ENCODE results near the gene TIMM23. TPM values are rescaled to one million over a fixed set of nuclear protein-coding genes. Genes with fewer than 3 reads are reported as not detected.

Gene TIMM23
- total RNA-seq, 1 experiment from 2014 or later: 145 TPM

DNA sequence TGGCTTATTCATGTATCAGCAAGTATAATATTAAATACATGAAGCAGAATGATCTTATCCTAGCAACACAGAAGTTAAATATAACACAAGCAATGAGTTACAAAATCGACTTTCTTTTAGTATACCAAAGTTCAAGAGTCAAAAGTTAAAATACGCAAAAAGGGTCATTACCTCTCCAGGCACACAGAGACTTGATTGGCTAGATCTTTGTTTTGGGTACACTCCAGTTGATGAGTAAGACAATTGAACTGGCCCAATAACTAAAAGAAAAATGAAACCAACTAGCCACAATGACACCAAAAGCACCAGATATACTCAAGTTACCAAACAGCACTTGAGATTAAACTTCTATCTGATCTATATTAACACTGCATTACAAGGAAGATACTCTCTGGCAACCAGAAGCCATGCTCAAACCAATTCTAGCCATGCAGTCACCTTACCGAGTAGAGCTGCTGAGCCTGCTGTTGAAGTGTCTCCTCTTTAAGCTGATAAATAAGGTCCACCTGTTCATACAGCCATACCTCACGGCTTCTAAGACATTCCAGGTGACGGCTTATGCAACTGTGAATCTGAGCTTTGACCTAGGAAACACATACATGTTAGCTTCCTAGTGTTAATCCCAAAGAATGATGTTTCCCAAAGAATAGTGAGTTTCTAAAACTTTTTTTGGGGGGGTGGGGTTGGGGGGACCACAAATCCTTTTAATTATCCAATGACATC lies 42.6 kb downstream of the TIMM23 start:
- Histone ChIP-seq H3K36me3 (peaks cover 80% of the 10 kb centered on the region), H3K4me3 (no peak overlapping the region), H3K27me3 (no peaks in the 10 kb centered on the region), H3K9me3 (no peaks in the 10 kb centered on the region)
- DNase-seq: no peak

DNA sequence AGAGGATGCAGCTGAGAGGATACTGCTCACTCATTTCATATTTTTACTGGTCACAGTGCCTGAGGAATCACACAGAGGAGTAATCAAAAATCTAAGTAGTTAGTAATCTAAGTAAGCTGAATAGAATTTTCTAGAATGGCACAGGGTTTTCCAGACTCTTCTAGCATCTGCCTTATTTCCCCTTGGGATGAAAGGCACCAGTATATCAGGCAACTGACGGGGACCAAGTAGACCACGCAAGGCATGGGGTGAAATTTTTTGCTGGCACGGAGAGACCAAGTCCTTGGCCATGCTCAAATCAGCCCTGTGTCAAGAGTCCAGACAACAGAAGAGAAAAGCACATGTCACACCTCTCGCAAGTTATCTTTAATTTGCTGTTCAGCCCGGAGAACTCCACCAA lies 43.9 kb downstream of the TIMM23 start:
- DNase-seq: no peak
- Histone ChIP-seq H3K9me3 (no peaks in the 10 kb centered on the region), H3K27me3 (no peaks in the 10 kb centered on the region), H3K36me3 (peaks cover 73% of the 10 kb centered on the region), H3K4me3 (no peak overlapping the region)

DNA sequence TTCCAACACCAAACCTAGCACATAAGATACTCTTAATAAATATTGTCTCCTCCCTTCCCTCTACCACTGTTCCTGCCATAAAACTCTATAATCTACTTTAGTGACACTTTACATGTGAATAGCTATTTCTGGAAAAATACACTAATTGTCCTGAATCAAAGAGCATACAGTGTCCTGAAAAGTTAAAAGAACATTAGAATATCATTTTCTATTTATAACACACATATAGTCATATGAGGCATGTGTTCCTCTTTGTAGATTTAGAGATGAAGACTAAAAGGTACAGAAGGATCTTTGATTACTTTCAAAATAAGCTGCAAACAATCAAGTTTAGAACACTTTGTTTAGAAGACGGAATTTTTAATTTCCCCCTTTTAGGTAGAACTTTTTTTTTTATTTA lies 44.5 kb downstream of the TIMM23 start:
- peaks cover 72% of the 10 kb centered on the region for H3K36me3 ChIP-seq
- no peak overlapping the region for H3K4me3 ChIP-seq
- H3K9me3 ChIP-seq: no peaks in the 10 kb centered on the region
- DNase-seq: no peak
- H3K27me3 ChIP-seq: no peaks in the 10 kb centered on the region

DNA sequence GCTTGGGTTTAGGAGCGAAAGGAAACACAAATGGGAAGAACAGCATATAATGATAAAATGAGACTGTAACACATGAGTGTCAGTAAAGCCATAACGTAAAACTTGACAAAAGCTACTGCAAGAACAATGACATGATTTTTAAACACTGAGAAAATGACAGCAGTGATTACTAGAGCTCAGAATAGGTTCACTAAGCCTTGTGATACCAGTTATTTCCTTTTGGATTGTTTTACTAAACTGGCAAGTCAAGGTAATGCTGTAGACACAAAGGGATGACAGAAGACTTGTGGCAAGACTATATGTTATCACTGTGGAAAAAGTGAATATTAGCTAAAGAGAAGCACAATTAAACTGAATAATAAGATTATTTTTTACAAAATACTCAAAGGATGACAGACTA lies 45.4 kb downstream of the TIMM23 start:
- H3K27me3 ChIP-seq: no peaks in the 10 kb centered on the region
- H3K4me3 ChIP-seq: no peak overlapping the region
- peaks cover 70% of the 10 kb centered on the region for H3K36me3 ChIP-seq
- no peak for DNase-seq
- H3K9me3 ChIP-seq: no peaks in the 10 kb centered on the region

DNA sequence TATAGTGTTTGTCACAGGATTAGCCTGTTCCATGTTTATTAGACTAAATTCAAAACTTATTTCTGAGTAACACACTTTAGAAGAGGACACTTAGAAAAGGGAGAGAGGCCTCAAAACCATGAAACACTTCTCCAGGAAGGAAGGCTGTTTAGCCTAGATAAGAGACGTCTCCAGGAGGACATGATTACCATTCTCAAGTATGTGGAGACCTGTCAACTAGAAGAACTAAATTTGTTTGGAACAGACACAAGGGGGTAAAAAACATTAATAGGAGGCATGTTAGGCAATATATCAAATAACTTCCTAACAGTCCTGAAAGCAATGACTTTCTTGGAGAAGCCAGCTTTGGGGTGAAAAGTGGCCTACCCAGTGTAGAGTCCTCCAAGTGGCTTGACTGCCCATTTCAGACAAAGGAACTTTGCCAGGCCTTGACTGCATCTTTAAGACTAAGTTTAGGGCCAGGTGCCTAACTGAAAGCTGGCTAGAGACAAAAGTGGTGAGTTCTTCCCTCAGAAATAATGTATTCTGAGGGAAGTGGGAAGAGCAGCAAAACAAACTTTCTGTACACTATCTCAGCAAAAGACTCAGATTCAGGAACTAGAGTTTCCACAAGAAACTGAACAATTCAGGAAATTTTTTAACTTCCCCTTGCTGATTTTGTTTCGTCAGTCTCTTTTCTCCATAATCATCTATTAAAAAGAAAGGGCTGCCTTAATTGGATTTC lies 46.3 kb downstream of the TIMM23 start:
- H3K9me3 ChIP-seq: no peaks in the 10 kb centered on the region
- no peak overlapping the region for H3K4me3 ChIP-seq
- H3K36me3 ChIP-seq: peaks cover 61% of the 10 kb centered on the region
- H3K27me3 ChIP-seq: no peaks in the 10 kb centered on the region
- DNase-seq: no peak

DNA sequence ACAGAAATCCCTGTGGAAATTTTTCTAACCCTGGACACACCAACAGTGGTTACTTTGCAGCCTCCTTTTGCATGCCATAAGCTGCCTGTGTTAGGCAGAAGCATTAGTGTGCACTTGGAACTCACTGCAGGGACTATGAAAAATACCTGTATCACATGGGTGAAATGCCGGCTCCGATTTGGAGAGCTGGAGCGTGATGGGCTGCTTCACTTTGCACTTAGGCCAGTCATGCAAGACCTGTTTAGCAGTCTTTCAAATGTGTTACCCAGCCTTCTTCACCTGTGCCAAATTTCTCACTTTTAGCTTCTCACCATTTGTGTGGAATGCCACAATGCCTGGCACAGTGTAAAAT lies 46.9 kb downstream of the TIMM23 start:
- no peak overlapping the region for H3K4me3 ChIP-seq
- no peak for DNase-seq
- no peaks in the 10 kb centered on the region for H3K9me3 ChIP-seq
- no peaks in the 10 kb centered on the region for H3K27me3 ChIP-seq
- H3K36me3 ChIP-seq: peaks cover 56% of the 10 kb centered on the region

DNA sequence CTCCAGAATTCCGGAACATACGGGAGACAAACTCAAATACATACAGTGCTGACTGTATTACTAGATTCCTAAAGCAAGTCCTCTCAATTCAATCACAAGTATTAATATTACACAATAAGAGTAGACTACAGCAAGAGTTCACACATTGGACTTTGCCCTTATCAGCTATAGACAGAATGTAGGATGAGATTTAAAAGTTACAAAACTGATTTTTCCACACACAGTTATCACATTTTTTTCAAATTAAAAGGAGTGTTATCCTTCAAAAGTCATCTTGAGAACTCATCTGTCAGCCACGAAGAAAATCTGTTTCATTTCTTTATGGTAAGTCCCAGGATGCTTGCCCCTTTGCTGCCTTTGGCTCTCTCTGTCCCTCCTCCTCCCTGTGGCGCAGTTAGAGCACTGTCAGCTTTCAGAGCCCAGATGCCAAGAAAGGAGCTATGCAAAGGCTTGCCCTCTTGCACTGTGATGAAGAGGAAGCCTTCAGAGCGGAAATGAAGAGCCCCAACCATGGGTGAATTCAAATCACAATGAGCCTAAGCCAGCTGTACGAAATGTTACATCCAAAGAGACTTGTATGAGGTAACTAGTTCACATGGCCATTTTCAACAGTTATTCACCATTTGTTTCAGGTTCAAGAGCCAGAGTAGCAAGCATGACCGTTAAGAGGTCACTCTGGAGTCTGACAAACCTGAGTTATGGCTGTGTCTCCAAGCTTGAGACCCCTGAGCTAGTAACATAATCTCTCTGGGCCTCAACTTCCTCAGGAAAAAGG lies 47.5 kb downstream of the TIMM23 start:
- Histone ChIP-seq H3K9me3 (no peaks in the 10 kb centered on the region), H3K4me3 (no peak overlapping the region), H3K36me3 (peaks cover 50% of the 10 kb centered on the region), H3K27me3 (no peaks in the 10 kb centered on the region)
- DNase-seq: no peak

DNA sequence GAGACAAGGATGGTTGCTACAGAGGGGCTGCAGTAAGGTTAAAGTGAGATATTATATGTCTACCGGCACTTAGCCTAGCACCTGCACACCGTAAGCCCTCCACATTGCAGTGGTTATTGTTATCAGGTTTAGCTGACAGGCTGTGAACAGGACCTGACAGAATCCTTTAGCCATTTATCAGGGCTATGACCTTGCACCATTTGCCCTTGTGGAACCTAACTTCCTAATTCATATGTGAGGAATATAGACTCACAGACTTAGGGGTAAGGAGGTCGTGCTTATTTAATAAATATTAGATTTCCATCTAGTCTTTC lies 48.0 kb downstream of the TIMM23 start:
- Histone ChIP-seq H3K4me3 (no peak overlapping the region), H3K36me3 (peaks cover 45% of the 10 kb centered on the region), H3K9me3 (no peaks in the 10 kb centered on the region), H3K27me3 (no peaks in the 10 kb centered on the region)
- DNase-seq: no peak

DNA sequence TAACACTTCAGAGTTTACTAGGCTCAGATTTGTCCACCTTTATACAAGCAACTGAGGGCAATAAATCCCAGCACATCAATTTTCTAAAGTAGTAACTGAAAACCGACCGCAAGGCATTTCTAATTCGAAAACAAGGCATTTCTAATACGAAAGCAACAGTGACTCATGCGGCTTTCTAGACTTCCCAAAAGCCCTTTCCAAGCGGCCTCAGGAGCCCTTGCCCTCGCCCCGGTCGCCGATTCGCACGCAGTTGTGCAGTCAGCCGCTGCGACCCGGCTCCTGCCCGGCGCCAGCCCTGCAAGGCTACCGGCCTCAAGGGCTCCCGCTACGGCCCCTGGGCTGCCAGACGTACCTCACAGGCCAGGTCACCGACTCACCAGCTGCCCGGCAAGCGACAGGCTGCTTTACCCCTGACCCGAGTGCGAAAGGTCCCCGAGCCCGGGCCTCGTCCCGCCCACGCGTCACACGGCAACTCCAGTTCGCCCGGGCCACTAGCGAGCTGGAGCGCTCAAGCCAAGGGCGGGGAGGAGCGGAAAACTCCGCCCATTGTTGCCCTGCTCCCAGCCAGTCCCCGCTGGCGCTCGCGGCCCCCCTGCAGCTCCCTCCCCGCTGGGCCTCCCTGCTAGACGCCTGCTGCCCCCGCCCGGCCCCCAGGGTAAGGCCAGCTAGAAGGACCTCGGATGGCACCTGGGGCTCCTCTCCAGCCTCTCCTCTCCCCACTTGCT lies 50.9 kb downstream of the TIMM23 start:
- Histone ChIP-seq H3K36me3 (peaks cover 43% of the 10 kb centered on the region), H3K27me3 (no peaks in the 10 kb centered on the region), H3K4me3 (peak overlapping the region; percentile 64), H3K9me3 (no peaks in the 10 kb centered on the region)
- peak; percentile 97 for DNase-seq

DNA sequence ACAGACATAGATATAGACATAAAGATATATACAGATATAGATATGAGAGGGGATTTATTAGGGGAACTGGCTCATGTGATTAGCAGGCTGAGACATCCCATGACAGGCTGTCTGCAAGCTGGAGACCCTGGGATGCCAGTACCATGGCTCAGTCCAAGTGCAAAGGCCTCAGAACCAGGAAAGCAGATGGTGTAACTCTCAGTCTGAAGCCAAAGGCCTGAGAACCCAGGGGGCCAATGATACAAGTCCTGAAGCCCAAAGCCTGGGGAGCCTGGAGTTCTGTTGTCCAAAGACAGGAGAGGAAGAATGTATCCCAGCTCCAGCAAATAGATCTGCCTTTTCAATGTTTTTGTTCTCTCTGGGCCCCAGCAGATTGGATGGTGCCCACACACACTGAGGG lies 52.7 kb downstream of the TIMM23 start:
- no peaks in the 10 kb centered on the region for H3K27me3 ChIP-seq
- no peak overlapping the region for H3K4me3 ChIP-seq
- H3K36me3 ChIP-seq: peaks cover 38% of the 10 kb centered on the region
- H3K9me3 ChIP-seq: no peaks in the 10 kb centered on the region
- no peak for DNase-seq

DNA sequence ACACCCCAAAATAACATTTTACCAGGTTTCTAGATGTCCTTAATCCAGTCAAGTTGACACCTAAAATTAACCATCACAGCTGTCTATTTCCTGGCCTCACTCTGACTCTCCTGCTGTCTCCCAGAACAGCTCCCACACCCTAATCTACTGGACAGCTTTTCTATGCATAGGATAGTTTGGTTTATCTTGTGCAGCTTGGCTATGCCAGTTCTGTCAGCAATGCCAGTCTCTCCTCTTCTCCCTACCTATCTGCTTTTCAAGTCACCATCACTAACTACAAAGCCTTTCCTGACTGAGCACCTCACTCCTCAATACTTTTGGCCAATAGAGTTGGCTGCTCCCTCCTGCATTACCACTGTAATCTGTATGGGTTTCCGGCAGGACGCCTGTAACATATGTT lies 53.1 kb downstream of the TIMM23 start:
- H3K36me3 ChIP-seq: peaks cover 38% of the 10 kb centered on the region
- no peaks in the 10 kb centered on the region for H3K9me3 ChIP-seq
- no peak overlapping the region for H3K4me3 ChIP-seq
- H3K27me3 ChIP-seq: no peaks in the 10 kb centered on the region
- no peak for DNase-seq

DNA sequence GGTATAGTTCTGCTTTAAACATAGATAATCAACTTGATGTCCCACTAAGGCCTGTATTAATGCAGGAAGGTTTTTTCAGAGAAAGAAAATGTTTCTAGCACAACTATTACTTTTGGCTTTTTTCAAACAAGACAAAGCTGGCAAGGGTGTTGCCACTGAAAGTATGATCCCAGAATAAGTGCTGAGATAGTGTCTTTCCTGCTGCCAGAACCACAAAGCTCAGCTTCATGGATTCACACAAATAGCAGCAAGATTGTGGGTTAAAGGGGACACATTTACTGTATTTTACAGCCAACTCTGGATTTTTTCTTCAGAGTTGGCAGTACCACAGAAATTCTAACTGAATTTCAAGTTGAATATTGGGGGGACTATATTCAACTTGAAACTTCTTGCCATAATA lies 53.8 kb downstream of the TIMM23 start:
- Histone ChIP-seq H3K36me3 (peaks cover 35% of the 10 kb centered on the region), H3K27me3 (no peaks in the 10 kb centered on the region), H3K9me3 (no peaks in the 10 kb centered on the region), H3K4me3 (no peak overlapping the region)
- no peak for DNase-seq

DNA sequence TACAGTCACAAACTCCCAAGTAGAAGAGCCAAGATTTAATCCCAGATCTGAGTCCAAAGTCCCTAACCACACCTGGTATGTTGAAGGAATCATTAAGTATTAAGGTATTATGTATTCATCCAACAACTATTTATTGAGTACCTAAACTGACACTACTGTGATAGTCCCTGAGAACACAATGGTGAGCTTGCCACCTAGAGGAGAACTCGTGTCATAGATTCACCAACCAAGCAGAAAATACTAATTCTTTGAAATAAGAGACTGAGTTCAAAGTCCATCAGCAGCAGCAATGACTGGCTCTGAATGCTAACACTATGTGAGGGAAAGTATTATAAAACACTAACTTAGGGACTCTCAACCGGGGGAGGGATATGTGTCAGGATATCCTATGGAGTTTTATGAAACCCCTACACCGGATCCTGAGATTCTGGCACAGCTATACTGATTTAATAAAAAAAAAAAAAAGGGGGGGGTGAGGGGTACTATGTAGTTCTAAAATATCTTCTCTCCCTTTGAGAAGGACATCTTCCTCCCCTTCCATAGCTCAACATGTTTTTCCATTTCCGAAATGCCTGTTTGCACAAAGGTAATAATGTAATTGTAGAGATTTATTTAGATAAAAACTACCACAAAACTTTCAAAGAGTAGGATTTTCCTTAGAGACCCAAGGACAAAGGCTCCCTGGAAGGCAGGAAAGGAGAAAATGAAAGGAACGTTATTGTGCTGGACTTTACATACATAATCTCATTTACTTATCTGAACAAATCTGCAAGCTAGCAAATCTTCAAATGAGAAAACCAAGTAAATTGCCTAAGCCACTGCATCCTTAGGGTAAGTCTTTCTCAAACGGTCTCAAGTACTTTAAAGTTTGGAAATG lies 56.5 kb downstream of the TIMM23 start:
- no peaks in the 10 kb centered on the region for H3K27me3 ChIP-seq
- DNase-seq: peak; percentile 33
- no peaks in the 10 kb centered on the region for H3K9me3 ChIP-seq
- H3K4me3 ChIP-seq: peak overlapping the region; percentile 96
- H3K36me3 ChIP-seq: peaks cover 24% of the 10 kb centered on the region

DNA sequence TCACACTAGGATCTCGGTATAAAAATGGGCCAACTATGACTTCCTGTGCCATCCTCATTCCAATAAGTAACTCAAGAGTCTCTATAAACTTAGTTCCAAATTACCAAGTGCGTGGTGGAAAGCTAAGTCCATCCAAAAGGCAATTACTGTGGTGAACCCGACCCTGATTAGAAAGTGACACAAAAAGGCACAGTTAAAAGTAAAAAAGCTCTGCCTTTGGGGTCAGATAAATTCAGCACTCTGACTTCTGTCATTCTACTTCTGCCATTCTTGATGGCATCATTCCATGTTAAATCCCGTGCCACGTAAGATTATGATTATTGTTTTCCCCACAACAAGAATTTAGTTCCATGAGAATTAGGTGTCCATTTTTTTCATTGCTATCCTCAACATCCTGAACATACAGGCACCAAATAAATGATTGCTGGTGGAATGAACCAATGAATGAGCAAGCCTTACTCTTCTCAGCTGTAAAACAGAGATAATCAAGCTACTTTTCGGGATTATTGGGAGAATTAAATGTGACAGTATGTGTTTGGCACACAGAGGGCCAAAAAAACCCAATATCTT lies 57.3 kb downstream of the TIMM23 start:
- no peak for DNase-seq
- Histone ChIP-seq H3K9me3 (no peaks in the 10 kb centered on the region), H3K27me3 (no peaks in the 10 kb centered on the region), H3K4me3 (peak overlapping the region; percentile 96), H3K36me3 (peaks cover 24% of the 10 kb centered on the region)

DNA sequence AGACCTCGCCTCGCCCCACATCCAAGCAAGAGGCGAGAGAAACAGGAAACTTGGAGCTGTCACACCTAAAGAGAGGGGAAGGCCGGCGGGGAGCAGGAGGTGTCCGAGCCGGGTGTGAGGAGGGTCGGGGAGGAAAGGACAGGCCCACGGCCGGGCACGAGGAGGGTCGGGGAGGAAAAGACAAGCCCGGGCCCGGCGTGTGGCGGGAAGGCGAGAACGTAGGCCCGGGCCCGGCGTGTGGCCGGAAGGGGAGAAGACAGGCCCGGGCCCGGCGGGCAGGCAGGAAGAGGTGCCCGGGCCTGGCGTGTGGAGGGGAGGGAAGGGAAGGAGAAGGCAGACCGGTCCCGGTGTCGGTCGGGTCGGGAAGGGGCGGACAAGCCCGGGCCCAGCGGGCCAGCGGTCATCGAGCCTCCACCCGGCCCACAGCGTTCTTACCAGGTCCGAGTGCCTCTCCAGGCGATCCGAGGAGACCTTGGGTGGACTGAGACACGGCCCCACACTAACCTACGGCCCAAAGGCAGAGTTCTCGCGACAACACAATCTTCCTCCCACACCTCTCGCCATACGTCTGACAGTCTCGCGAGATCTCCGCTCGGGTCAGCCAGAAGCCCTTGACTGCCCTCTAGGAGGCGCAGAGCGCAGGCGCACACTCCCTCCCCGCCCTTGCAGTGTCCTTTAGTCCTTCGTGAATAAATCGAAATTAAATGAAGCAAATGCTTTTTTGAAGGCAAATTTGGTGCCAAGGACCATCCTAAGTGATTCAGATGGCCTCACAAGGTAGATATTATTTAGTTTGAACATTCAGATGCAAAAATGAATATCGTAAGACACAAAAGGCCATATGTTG lies 58.0 kb downstream of the TIMM23 start, which contains the start of gene NCOA4:
Gene NCOA4, minus strand, starts transcription at position 533 of the 847 bp plus-strand sequence. CDS start 13,943 bp downstream, outside the sequence.
- H3K9me3 ChIP-seq: no peaks in the 10 kb centered on the region
- no peaks in the 10 kb centered on the region for H3K27me3 ChIP-seq
- H3K4me3 ChIP-seq: peak within 1 kb of the TSS; percentile 96
- H3K36me3 ChIP-seq: peaks cover 24% of the 10 kb centered on the region
- peak; percentile 97 for DNase-seq

Measured in MG63 (cell line).